Islet of Langerhans (tissue), 1 donor: ENCODE measurements around the gene HDHD3.
"Not testable (repeated sequence)": the region's sequence is repeated elsewhere in the genome, so short reads cannot be mapped to it uniquely, and the experiment has no call there.

Source experiments
- FAIRE-seq: peaks from one replicate; lab custom pipeline; 2011; peaks lifted over from hg19 to GRCh38; lab: Jason Lieb, UNC

Gene HDHD3

DNA sequence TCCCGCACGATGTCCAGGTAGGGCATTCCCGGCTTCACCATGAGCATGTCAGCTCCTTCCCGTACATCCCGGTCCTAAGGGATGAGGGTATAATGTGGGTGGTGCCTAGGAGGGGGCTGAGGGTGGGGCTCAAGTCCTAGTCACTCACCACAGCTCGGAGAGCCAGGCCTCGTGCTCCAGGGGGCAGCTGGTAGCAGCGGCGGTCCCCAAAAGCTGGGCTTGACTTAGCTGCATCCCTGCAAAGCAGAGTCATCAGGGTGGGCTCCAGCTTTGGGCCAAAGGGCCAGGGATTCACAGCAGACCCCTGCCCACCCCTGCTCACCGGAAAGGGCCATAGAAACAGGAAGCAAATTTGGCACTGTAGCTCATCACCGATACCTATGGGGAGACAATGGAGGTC is 12.7 kb upstream of the HDHD3 start:
- no peak for FAIRE-seq

GRCh38 chr9:113388833-113389232 is 12.0 kb upstream of the HDHD3 start:
- FAIRE-seq: no peak

DNA sequence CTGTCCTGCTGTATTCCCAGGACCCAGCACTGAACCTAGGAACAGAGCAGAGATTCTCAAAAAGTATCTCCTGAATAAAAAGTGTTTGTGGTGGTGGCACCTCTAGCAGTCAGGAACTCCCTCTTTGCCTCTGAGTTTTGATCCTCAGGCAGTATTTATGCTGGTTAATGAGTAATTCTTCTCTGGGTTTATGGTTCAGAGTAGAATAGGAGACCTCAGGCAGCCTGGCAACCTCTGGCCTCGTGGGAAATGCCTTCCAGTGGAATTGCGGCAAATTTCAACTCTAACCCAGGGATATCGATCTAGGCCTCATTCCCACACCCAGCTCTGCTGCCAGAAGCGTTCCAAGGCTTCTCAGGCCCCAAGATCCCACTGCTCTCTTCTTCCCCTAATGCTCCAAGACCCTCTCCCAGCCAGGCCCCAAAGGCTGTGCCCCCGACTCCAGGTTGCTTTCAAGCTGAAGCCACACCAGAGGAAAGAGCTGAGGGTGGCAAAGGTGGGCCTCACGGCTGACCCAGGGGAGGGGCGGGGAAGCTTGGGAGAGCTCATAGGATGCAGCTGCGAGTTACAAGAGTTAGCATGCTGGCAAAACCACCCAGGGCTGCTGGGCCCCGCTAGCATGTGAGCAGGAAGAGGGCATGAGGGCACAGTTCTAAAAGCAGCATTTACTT is 10.9 kb upstream of the HDHD3 start:
- FAIRE-seq: no peak

DNA sequence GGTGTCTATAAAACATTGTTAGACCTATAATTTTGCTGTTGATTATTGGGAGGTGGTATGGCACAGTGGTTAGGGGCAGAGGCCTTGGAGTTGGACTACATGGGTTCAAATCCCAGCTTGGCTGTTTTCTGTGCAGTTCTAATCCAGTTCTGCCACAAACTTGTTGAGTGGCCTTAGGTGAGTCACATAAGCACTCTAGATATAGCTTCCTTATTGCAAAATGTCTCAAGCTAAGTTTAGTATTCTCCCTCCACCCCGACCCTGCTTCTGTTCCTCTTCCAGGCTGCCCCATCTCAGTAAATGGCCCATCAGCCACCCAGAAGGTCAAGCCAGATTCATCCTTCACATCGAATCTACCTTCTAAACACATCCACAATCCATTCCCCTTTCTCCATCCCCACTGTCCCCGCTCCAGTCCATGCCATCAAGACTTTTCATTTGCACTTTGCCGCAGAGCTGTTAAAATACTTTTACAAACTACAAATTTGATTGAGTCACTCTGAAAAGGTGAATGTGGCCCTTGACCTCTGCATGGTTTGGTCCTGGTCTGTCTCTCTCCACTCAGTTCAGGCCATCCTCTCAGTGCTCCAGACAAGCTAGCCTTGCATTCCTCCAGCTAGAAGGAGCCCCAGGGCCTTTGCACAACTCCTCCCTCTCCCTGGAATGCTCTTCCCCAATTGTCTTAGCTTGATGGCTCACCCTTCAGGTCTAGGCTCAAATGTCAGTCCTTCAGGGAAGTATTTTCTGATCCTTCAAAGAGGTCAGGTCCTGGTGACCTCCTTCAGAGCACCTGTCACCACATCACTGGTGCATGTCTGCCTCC is 10.0 kb upstream of the HDHD3 start:
- FAIRE-seq: no peak

GRCh38 chr9:113381909-113382411 is 5.2 kb upstream of the HDHD3 start:
- no peak for FAIRE-seq

DNA sequence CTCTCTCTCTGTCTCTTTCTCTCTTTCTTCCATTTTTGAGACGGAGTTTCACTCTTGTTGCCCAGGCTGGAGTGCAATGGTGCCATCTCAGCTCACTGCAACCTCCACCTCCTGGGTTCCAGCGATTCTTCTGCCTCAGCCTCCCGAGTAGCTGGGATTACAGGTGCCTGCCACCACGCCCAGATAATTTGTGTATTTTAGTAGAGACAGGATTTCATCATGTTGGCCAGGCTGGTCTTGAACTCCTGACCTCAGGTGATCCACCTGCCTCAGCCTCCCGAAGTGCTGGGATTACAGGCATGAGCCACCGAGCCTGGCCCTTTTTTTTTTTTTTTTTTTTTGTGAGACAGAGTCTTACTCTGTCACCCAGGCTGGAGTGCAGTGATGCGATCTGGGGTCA is 4.7 kb upstream of the HDHD3 start:
- FAIRE-seq: not testable (repeated sequence)

GRCh38 chr9:113380869-113381378 is 4.1 kb upstream of the HDHD3 start:
- no peak for FAIRE-seq

DNA sequence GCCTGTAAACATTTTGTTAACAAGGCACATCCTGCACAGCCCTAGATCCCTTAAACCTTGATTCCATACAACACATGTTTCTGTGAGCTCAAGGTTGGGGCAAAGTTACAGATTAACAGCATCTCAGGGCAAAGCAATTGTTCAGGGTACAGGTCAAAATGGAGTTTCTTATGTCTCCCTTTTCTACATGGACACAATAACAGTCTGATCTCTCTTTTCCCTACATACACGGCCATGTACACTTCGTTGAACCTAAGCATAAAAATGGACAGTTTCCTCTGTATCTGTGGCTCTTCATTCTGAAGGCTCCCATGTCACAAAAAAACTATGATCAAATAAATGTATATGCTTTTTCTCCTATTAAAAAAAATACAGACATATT is 3.0 kb upstream of the HDHD3 start:
- FAIRE-seq: not testable (repeated sequence)

DNA sequence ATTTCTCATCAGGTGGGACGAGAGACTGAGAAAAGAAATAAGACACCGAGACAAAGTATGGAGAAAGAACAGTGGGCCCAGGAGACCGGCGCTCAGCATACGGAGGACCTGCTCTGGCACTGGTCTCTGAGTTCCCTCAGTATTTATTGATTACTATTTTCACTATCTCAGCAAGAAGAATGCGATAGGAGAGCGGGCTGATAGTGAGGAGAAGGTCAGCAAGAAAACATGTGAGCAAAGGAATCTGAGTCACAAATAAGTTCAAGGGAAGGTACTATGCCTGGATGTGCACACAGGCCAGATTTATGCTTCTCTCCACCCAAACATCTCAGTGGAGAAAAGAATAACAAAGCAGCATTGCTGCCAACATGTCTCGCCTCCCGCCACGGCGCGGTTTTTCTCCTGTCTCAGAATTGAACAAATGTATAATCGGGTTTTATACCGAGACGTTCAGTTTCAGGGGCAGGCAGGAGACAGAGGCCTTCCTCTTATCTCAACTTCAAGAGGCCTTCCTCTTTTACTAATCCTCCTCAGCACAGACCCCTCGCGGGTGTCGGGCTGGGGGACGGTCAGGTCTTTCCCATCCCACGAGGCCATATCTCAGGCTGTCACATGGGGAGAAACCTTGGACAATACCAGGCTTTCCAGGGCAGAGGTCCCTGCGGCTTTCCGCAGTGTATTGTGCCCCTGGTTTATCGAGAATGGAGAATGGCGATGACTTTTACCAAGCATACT is 2.5 kb upstream of the HDHD3 start:
- not testable (repeated sequence) for FAIRE-seq

- no peak for FAIRE-seq
Observed at GRCh38 chr9:113375057-113376023, 1.4 kb downstream of the HDHD3 start.

DNA sequence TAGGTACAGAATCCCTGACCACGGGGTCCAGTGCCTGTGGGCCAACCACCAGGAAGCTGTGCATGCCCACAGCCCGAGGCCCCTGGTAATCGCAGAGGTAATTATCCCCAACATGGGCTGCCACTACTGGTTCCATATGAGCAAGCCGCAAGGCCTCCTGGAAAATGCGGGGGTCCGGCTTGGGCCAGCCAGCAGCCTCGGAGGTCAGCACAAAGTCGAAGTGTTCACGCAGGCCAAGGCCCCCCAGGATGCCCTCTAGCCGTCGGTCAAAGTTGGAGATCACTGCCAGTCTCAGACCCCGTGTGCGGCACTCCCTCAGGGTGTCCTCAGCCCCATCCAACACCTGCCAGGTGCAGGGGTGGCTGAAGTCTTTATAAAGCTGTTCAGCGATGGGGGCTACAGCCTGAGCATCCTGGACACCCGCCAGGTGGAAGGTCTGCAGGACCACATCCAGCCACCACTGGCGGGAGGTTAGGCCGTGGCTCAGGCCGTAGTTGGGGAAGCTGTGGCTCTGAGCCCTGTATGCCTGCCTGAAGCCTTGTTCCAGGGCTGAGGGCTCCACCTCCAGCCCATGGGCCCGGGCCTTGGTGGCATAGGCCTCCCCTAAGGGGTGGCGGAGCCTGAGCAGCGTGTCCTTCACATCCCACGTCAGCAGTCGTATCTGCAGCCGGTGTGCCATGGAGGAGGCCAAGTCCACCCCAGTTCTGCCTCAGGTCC is 3.0 kb downstream of the HDHD3 start:
- FAIRE-seq: no peak

- FAIRE-seq: no peak
Observed at GRCh38 chr9:113373256-113373655, 3.5 kb downstream of the HDHD3 start.

DNA sequence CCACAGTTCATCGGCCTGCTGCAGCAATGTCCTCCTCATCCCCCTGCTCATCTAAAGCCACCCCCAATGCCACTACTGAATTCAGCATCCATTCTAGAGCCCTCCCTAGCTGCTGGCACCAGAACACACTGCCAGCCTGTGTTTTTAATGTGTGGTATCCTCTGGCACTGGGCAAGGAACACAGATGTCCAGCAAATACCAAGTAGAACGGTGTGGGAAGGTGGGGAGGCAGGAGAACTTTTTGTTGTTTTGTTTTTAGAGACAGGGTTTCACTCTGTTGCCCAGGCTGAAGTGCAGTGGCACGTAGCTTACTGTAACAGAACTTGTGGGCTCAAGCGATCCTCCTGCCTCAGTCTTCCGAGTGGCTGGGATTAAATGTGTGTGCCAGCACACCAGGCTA is 4.7 kb downstream of the HDHD3 start:
- FAIRE-seq: no peak

DNA sequence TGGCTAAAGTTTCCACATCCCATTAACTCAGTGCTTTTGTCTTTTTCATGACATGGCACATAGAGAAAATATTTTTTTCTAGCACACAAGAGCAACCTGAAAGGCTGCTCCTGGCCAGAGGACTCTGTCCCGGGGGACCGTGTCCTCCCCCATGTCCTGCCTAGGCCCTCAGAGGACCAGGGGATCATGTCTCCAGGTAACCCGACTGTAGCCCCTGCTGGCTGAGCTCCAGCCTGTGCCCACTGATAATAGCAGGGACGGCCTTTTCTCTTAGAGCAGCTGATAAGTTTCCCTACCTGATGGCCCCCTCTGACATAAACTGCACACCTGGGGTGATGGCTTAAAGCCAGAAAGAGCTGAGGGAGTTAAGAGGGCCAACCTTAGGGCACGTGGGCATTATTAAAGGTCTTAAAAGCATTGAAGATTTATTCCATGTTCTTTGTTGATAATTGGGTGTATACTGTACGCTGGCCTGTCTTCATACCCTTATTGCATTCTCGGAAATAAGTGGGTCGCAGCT is 5.9 kb downstream of the HDHD3 start:
- no peak for FAIRE-seq

- no peak for FAIRE-seq
Observed at GRCh38 chr9:113369855-113370140, 7.0 kb downstream of the HDHD3 start.

GRCh38 chr9:113368982-113369854 is 7.6 kb downstream of the HDHD3 start:
- FAIRE-seq: no peak

DNA sequence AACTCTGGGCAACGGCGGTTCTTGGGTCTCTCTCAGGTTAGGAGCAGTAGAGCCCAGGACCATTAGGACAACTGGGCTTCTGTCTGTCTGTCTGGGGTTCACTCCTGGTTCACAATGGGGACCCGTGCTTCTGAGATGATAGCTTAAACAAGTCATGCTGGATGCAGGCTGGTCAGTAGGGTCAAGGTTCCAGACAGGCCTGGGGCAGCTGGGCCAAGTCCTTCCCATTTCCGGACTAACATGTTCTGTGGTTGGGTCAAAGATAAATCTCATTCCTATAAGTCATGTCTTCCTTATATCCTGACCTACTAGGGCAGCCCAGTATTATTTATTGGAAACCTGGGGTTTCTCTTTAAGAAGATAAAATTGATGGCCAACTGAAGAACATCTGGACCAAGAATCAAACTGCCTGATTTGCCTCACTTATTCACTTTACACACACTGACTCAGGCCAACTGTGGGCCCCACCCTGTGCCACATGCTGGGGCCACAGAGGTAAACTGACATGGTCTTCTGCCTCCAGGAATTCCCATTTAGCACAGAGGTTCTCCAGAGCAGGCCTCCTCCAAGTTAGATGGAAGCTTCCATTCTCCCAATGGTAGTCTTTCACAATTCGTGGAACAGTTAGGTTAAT is 8.3 kb downstream of the HDHD3 start:
- no peak for FAIRE-seq

DNA sequence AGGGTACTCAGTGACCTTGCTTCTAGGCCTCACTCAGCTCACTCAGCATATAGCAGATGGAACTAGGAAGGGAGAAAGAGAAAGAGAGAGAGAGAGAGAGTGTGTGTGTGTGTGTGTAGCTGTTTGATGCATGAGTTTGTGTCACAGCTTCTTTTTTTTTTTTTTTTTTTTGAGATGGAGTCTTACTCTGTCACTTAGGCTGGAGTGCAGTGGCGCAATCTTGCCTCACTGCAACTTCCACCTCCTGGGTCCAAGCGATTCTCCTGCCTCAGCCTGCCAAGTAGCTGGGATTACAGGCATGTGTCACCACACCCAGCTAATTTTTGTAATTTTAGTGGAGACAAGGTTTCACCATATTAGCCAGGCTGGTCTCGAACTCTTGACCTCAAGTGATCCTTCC is 11.1 kb downstream of the HDHD3 start:
- not testable (repeated sequence) for FAIRE-seq

- no peak for FAIRE-seq
Observed at GRCh38 chr9:113364951-113365350, 11.8 kb downstream of the HDHD3 start.
